M059J (cell line): ENCODE data around the gene OR52H1. TPM values are rescaled to one million over a fixed set of nuclear protein-coding genes. Genes with fewer than 3 reads are reported as not detected.
A peak's percentile ranks its signal among the peaks of the same experiment; 100 is the strongest.
"Not testable (repeated sequence)": the region's sequence is repeated elsewhere in the genome, so short reads cannot be mapped to it uniquely, and the experiment has no call there.

Experiments
- DNase-seq: peaks from one replicate; pipeline ENCODE4 v3.0.0-alpha.2; 2012; ENCODE audit warnings: low read depth
- total RNA-seq: library from RNA; depleted of rRNA; stranded (reverse); fragments of >200 nt; shearing (Covaris generic); gene quantifications from 2 replicates; pipeline ENCODE4 v1.2.3, GENCODE V29; 2014; rRNA removed

OR52H1 gene
- not detected in 2 replicates for total RNA-seq

DNA sequence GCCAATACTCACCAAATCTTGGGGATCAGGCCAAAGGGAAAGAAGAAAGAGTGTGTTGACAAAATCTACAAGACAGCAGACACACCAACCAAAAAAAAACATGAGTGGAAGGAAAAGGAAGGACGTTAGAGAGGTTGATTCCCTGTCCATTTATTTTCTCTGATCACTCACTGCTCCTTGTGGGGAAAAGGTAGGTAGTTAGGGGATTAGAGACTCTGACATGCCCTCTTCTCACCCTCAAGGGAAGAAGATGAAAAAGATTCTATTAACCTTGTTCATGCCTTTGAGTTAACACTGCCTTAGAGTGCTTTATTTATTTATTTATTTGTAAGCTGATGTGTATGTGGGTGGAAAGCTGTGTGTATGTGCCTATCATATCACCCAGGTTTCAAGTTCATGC lies at the start of gene OR52H1:
TSS of gene OR52H1 (minus strand) at position 101 of the 400 bp plus-strand sequence. CDS start 3,035 bp downstream, outside the sequence.
- DNase-seq, result no peak

DNA sequence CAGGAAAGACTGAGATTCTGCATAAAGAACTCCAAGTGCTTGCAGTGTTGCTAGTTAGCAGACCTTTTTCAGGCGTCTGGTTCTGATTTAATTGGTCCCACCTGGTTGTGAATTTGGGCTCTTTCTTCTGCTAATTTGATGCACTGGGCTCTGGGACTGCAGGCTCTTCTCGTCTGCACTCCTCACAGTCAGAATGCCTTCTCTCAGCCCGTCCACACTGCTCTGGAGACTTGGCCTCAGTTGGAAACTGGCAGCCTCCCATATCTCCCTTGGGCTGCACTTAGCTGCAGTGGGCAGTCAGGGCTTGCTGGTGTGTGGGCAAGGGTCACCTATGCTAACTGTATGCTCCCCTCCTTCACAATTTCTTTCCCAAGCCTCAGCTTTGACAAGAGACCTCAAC lies 49.6 kb upstream of the OR52H1 start:
- DNase-seq, result no peak

DNA sequence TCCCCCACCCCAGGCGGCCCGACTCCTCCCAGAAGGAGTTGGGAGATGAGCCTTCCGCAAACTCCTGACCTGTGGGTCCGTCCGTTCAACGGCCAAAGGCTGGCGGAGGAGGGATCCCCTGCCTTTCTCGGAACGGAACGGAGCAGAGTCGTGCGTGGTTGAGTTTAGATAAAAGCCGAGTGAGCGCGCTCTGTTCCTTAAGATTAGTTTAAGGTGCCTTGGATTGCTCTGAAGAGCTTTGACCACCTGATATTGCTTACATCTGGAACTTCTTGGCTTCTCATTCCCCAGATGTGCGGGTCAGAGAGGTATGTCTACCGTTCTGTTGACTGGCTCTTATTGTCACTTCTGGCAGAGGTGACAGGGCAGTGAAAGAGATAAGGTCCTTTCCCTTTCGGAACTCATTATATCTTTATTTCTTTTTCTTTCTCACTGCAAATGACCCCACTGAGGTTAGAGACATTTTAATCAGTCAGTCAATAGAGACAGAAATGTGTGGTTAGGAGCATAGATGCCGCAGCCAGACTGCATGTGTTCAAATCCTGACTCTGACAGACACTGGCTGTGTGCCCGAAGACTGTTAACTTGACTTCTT lies 48.4 kb upstream of the OR52H1 start, which contains the start of gene TRIM6:
TSS of gene TRIM6 (plus strand) at position 31 of the 595 bp plus-strand sequence. CDS start at position 292, 261 bp downstream.
- DNase-seq, result peak; percentile 81

DNA sequence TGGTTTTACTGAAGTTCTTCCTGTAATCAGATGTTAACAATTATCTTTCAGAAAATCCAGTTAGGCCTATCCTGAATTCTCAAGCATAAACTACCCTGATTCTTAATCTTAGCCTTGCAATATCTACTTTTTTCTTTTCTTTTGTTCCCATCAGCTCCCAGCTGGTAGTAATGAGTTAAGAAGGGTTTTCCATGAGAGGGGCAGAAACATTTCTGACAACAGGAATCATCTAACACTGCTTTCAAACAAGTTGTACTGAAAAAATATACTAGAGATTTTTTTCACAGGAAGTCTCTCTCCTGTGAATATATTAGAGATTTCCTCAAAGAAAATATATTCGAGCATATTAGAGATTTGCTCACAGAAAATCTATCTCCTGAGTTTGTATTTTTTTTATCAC lies 44.8 kb upstream of the OR52H1 start:
- no peak for DNase-seq

DNA sequence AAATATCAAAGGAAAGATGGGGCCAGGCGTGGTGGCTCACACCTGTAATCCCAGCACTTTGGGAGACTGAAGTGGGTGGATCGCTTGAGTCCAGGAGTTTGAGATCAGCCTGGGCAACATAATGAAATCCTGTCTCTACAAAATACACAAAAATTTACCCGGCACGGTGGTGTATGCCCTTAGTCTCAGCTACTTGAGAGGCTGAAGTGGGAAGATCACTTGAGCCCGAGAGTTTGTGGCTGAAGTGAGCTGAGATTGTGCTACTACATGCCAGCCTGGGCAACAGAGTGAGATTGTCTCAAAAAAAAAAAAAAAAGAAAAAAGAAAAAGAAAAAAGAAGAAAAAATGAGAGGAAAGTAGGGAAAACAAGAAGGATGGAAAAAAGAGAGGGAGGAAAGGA lies 44.3 kb upstream of the OR52H1 start:
- no peak for DNase-seq

DNA sequence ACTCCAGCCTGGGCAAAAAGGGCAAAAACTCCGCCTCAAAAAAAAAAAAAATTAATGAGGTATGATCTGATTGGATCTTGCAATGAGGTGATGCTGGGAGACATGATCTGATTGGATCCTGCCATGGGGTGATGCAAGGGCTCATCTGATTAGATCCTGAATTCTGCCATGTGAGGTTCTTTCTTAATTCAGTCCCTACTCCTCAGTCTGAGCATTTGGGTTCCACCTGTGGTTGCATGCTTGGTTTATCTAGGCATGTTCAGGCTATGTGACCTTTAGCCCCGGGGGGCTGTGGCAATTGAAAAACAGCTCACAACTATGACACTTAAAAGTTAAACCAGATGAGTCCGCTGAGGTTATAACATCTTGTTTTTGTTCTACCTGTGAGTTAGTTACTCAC lies 43.3 kb upstream of the OR52H1 start:
- DNase-seq, result peak; percentile 41

DNA sequence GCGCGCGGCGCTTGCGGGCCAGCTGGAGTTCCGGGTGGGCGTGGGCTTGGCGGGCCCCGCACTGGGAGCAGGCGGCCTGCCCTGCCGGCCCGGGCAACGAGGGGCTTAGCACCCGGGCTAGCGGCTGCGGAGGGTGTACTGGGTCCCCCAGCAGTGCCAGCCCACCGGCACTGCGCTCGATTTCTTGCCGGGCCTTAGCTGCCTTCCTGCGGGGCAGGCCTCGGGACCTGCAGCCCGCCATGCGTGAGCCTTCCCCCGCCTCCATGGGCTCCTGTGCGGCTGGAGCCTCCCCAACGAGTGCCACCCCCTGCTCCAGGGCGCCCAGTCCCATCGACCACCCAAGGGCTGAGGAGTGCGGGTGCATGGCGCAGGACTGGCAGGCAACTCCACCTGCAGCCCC lies 41.6 kb upstream of the OR52H1 start:
- DNase-seq, result not testable (repeated sequence)

DNA sequence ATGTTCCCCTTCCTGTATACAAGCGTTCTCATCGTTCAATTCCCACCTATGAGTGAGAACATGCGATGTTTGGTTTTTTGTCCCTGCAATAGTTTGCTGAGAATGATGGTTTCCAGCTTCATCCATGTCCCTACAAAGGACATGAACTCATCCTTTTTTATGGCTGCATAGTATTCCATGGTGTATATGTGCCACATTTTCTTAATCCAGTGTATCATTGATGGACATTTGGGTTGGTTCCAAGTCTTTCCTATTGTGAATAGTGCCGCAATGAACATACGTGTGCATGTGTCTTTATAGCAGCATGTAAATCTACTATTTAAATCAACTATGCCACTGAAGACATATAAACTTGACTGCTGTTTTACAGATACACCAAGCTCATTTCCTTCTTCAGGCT lies 36.1 kb upstream of the OR52H1 start:
- DNase-seq, result not testable (repeated sequence)

DNA sequence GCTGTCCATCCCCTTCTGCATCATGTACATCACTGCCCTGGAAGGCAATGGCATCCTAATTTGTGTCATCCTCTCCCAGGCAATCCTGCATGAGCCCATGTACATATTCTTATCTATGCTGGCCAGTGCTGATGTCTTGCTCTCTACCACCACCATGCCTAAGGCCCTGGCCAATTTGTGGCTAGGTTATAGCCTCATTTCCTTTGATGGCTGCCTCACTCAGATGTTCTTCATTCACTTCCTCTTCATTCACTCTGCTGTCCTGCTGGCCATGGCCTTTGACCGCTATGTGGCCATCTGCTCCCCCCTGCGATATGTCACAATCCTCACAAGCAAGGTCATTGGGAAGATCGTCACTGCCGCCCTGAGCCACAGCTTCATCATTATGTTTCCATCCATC lies 32.7 kb upstream of the OR52H1 start:
- no peak for DNase-seq

DNA sequence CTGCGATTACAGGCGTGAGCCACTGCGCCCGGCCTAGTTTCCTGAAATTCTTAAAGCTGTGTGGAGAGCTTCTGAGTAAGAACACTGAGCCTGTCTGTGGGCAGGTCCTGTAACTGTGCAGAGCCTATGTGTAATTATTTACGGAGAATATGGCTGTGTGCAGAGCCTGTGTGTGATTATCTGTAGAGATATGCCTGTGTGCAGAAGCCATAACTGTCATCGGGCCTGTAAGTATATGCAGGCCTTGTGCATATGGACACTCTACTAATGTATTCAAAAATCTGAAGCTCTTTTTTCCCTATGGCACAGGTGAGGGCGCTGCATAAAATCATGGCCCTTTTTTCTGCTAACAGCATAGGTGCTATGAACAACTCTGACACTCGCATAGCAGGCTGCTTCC lies 32.2 kb upstream of the OR52H1 start, which contains the start of gene OR52B6:
TSS of gene OR52B6 (plus strand) at position 301 of the 400 bp plus-strand sequence. CDS start at position 301, 0 bp downstream.
- DNase-seq, result no peak

DNA sequence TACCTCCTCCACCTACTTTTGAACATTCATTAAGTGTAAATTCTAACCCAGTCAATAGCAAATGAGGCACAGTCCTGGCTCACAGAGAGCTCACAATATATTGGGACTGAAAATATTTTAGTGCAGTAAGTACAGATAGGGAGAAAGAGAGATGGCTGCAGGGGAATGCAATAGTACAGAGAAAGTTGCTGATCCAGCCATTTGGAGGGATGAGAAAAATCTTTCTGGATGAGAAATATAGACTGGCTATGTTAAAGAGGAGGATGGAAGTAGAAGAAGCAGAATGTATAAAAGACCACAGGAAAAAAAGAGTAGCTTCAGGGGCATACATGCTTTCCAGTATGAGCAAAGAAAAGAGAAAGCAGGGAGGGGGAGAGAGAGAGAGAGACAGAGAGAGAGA lies 28.8 kb upstream of the OR52H1 start:
- no peak for DNase-seq

DNA sequence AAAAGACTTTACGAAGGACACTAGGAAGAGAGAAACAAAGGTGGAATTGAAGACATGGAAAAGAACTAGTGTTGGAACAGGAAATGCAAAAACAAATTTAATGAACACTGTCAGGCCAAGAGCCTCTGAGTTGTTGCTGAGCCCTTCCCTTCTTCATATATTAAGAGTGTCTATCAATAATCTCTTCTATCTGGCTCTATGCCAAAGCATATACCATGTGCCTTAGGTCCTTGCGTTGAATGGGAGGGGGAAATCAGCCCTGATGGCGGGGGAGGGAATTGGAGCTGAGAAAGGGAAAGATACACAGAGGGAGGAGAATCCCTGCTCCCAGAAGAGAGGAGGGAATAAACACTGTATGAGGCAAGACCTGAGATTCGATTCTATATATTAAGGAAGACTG lies 26.8 kb upstream of the OR52H1 start:
- no peak for DNase-seq

DNA sequence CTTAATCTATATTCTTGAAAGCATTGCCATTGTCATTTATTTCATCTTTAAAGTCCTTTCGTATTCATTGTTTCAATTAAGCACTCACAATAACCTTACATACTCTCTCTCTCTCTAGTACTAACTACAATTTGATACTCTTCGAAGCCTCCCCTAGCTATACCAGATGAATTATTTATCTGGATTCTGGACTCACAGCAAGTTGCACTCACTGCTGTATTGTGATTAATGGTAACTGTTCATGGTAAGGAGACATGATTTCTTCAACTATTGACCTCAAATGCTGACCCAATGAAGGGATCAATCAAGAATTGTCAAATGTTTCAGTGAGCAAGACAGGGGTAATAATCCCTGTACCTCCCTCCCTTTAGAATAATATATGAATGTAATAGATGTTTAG lies 26.3 kb upstream of the OR52H1 start:
- no peak for DNase-seq

DNA sequence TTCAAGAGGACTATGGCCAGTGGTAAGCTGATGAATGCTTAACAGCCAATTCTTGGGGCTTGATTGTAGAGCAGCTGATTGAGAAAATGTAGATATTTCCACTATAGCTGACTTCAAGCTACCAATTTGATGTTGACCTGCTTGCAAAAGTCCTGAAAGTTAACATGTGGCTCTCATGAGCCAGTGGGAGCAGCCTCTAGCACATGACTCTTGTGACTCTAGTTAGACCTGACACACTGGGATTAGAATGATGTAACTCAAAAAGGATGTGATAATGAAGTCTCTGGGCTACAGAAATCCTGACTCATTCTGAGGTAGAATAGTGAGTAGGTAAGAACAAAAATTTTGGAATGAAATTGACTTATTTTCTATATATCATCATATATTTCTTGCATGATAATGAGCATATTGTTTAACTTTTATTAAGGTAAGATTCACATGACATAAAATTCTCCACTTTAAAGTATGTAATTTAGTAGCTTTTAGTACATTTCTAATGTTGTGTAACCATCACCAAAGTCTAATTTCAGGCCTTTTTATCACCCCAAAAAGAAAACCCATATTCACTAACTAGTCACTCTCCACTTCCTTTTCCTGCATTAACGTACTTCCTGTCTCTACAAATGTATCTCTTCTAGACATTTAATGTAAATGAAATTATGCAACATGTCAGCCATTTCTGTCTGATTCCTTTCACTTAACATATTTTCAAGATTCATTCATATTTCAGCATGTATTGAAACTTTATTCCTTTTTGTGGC lies 16.1 kb upstream of the OR52H1 start:
- peak; percentile 35 for DNase-seq

DNA sequence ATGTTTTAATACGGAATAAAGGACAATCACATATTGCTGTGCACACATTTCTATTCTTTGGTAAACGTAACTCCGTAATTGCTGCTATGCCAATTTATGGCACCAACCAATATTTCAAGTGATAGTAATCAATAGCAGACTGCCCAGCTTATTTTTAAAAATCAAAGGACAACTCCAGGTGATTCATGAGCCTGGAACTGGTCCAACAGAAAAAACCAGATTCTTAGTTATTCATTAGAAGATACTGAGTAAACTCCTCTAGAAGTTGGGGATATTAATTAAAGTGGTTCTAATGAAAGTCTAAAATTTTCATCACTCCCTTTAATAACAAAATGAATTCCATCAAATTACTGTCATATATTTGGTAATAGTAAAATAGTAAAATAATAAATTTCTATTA lies 9.4 kb upstream of the OR52H1 start:
- DNase-seq, result no peak

DNA sequence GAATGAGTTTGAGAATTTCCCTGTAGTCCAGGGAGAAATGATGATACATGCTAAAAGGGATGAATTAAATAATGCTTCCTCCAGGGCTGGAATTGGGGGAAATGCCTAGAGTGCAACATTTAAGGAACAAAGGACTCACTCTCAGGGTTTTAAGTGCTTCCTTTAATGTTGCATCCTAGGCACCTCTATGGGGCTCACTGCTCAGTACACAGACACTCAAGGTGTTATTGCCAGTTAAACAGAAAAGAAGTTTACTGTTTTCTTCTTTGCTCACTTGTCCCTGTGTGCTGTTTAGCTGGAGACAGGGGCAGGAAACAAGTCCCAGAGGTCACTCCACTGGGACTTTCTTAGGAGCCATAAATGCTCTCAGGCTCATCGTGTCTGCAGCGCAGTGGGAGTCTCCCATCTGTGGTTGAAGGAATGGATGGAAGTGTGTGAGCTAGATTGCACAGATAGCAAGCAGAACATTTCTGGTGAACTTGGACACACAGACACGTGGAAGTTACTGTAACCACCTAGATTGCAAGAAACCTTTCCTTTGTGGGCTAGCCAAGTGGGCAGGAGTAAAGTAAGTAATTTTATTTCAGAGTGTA lies 8.4 kb upstream of the OR52H1 start:
- no peak for DNase-seq

DNA sequence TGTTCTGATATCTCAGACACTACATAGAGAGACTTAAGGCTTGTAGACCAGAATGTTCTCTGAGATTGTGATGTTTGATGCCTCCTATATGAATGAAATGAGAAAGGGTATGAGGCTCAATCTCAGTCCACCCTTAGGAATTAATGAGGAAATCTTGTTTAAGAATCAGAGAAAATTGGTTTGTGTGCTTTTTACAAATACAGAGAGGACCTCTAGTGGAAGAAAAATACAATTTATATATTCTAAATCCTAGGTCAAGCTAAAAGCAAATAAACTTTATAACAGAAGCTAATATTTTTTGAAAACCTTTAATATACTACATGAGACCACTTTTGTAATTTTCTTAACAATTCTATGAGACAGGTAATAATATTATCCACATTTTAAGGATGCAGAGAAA lies 5.0 kb upstream of the OR52H1 start:
- DNase-seq, result no peak

DNA sequence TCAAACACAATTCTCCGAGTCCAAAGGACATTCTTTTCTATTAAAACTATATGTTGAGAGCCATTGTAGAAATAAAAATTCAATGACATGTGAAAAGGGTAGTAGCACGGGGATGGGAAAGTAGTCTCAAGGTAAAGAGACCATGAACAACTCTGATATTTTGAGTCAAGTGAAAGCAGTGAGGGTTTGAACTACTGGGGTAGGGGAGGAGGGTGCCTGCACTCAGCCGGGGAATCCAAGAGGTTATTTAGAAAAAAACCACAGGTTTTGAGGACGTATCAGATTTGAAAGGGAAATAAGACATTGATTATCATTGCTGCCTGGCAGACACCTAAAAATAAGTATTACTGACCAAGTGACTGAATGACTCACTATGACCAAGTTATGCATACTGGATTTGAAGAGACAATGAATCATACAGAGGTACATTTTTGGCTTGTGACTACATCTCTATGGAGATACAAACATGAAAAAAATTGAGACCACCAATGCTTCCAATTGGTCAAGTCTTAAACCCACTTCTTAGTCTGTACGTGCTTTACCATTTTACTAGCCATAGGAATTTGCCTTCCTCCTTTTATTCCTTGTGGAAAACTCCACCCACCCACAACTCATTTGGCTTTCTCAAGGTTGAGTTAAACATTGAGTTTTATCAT lies 2.2 kb upstream of the OR52H1 start:
- peak; percentile 83 for DNase-seq

DNA sequence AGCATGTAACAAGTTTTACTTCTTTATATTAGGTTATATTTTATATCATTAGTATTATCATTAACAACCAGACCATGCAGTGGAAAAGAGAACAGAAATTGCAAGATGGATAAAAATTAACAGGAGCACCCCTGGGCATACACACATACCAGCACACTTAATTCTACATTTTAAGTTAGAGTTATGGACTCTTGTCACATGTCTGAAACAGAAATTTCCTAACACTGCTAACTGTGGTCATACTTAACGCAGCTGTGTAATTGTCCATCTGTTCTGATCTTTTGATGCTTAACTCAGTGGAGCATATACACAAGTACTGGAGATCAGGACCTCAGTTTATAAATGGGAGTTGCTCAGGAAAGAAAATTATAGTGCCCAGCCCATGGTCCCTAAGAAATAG lies 358 bp downstream of the OR52H1 start:
- DNase-seq, result no peak

DNA sequence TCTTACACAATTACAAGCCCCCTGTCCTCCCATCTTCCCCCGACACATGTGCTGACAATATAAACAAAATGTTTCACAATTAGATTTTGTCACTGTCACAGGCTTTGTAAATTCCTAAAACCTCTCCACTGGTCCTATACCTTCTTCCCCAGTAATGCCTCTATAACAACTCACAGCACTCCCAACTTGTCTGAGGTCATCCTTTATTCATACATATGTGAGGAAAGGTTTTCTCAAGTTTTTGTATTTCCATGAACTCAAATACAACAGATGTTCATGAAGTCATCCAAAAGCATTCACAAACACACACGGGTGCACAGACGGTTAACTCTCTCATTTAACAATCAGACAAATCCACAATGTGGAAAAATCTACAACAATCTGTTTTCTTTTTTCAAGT lies 1.9 kb downstream of the OR52H1 start:
- no peak for DNase-seq

DNA sequence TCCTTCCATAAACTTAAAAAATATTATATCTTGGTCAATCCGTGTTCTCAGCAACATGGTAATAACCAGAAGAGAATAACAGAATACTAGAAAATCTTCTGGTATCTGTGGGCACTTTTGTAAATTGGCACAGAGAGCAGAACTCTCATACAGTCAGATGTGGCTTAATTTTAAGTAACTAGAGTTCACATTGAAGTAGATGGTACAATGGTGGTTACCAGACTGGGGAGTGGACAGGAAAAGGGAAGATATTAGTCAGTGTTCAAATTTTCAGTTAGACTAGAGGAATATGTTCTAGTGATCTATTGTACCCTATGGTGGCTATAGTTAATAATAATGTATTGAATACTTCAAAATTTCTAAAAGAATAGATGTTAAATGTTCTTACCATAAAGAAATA lies 6.9 kb downstream of the OR52H1 start:
- DNase-seq, result no peak

DNA sequence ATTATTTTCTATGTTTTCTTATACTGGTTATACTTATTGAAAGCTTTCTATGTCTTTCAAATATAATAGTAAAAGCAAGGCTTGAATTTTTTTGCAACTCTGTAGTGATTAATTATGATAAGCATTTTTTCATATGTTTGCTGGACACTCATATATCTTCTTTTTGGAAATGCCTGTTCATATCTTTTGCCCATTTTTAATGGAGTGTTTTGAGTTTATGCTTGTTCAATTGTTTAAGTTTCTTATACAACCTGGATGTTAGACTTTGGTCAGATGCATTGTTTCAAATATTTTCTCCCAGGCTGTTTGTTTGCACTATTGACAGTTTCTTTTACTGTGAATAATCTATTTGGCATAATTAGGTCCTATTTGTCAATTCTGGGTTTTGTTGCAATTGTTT lies 11.9 kb downstream of the OR52H1 start:
- DNase-seq, result no peak
